ENCODE results near the gene TARBP1. TPM values are rescaled to one million over a fixed set of nuclear protein-coding genes. Genes with fewer than 3 reads are reported as not detected.
A peak's percentile ranks its signal among the peaks of the same experiment; 100 is the strongest.

Gene TARBP1
- total and polyA plus RNA-seq, 2 donors (not counting 1 experiment from before 2014, with no cell fraction given) = 35.4 to 71.5 TPM

GRCh38 chr1:234521836-234522235 lies 42.9 kb upstream of the TARBP1 start:
- H3K4me2 ChIP-seq (replicated peaks; ENCODE audit: low read depth, low read length, poor library complexity, severe bottlenecking) = no peak overlapping the region
- peaks cover 25% of the 10 kb centered on the region for H3K4me1 Mint-ChIP-seq
- H3K79me2 ChIP-seq (ENCODE audit: control insufficient read depth, insufficient read depth, low read length) = no peaks in the 10 kb centered on the region
- H3K9me3 Mint-ChIP-seq (ENCODE audit: insufficient read depth) = no peaks in the 10 kb centered on the region
- no peaks in the 10 kb centered on the region for H3K36me3 ChIP-seq (replicated peaks in 1 of 2; ENCODE audit: control extremely low read depth in 1 of 2, control insufficient read depth in 1 of 2, extremely low read depth in 1 of 2, insufficient read depth in 2 of 2, low read length in 1 of 2)
- no peak overlapping the region for H3K9ac ChIP-seq (ENCODE audit: low read length)
- WGBS (ENCODE audit: insufficient coverage) = 88% methylated on average over 4 of the region's 5 CpGs
- no peak for DNase-seq
- H4K20me1 ChIP-seq (ENCODE audit: control insufficient read depth, insufficient read depth, low read length, poor library complexity, severe bottlenecking) = no peaks in the 10 kb centered on the region
- H3K9me3 ChIP-seq (ENCODE audit: control extremely low read depth in 1 of 3, control insufficient read depth in 2 of 3, insufficient read depth in 1 of 3, low read length in 2 of 3) = no peaks in the 10 kb centered on the region
- ChIA-PET CTCF (interaction anchor here (0.9 kb wide), 2 partner anchors 562 to 607 kb away, joined by 3 to 4 read pairs; partner anchors contain the start of gene TOMM20), POLR2A (interaction anchor here (0.7 kb wide), 1 partner anchor 321 kb away, joined by 5 read pairs; no protein-coding TSS in a partner anchor)
- H3K27ac Mint-ChIP-seq = peak overlapping the region; percentile 47
- no peak overlapping the region for H2AFZ ChIP-seq (ENCODE audit: insufficient read depth, low read depth, low read length, poor library complexity, severe bottlenecking)
- no peaks in the 10 kb centered on the region for H3K27me3 ChIP-seq (replicated peaks in 1 of 4; ENCODE audit: control extremely low read depth in 1 of 4, control insufficient read depth in 3 of 4, insufficient read depth in 4 of 4, low read length in 3 of 4)
- H3K27me3 Mint-ChIP-seq = no peaks in the 10 kb centered on the region
- TF ChIP-seq, protein P1, sequence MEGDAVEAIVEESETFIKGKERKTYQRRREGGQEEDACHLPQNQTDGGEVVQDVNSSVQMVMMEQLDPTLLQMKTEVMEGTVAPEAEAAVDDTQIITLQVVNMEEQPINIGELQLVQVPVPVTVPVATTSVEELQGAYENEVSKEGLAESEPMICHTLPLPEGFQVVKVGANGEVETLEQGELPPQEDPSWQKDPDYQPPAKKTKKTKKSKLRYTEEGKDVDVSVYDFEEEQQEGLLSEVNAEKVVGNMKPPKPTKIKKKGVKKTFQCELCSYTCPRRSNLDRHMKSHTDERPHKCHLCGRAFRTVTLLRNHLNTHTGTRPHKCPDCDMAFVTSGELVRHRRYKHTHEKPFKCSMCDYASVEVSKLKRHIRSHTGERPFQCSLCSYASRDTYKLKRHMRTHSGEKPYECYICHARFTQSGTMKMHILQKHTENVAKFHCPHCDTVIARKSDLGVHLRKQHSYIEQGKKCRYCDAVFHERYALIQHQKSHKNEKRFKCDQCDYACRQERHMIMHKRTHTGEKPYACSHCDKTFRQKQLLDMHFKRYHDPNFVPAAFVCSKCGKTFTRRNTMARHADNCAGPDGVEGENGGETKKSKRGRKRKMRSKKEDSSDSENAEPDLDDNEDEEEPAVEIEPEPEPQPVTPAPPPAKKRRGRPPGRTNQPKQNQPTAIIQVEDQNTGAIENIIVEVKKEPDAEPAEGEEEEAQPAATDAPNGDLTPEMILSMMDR (IDR thresholded peaks at IDR 0.05) = no peak
- no peak for TF ChIP-seq EZH2 (IDR thresholded peaks at IDR 0.05; ENCODE audit: borderline replicate concordance, insufficient read depth, low read depth, low read length, poor library complexity, severe bottlenecking)
- H3K4me1 ChIP-seq (ENCODE audit: control insufficient read depth in 2 of 2, insufficient read depth in 2 of 2, low read length in 2 of 2) = peaks cover 29 to 41% of the 10 kb centered on the region in 2 donors
- no peak for ATAC-seq (ENCODE audit: low read depth)
- intact Hi-C loops (cut with micrococcal nuclease) = loop anchor here (1.0 kb wide), 1 partner anchor 23 kb away; no protein-coding TSS in a partner anchor
- H3K4me3 Mint-ChIP-seq = no peak overlapping the region
- no peak overlapping the region for H3K4me3 ChIP-seq (ENCODE audit: control extremely low read depth in 1 of 5, extremely low read depth in 1 of 5, insufficient read depth in 1 of 5, low read depth in 2 of 5, low read length in 4 of 5)
- H3K27ac ChIP-seq (ENCODE audit: low read length in 2 of 2) = no peak overlapping the region

- peak overlapping the region; percentile 47 for H3K27ac Mint-ChIP-seq
- H3K27me3 Mint-ChIP-seq = no peaks in the 10 kb centered on the region
- Histone ChIP-seq H3K4me1 (ENCODE audit: control insufficient read depth in 2 of 2, insufficient read depth in 2 of 2, low read length in 2 of 2) (peaks cover 29 to 41% of the 10 kb centered on the region in 2 donors), H3K79me2 (ENCODE audit: control insufficient read depth, insufficient read depth, low read length) (no peaks in the 10 kb centered on the region), H3K36me3 (replicated peaks in 1 of 2; ENCODE audit: control extremely low read depth in 1 of 2, control insufficient read depth in 1 of 2, extremely low read depth in 1 of 2, insufficient read depth in 2 of 2, low read length in 1 of 2) (no peaks in the 10 kb centered on the region), H2AFZ (ENCODE audit: insufficient read depth, low read depth, low read length, poor library complexity, severe bottlenecking) (peak overlapping the region; percentile 1), H3K9ac (ENCODE audit: low read length) (no peak overlapping the region), H3K27ac (ENCODE audit: low read length in 2 of 2) (no peak overlapping the region), H3K4me2 (replicated peaks; ENCODE audit: low read depth, low read length, poor library complexity, severe bottlenecking) (no peak overlapping the region), H3K4me3 (ENCODE audit: control extremely low read depth in 1 of 5, extremely low read depth in 1 of 5, insufficient read depth in 1 of 5, low read depth in 2 of 5, low read length in 4 of 5) (no peak overlapping the region), H4K20me1 (ENCODE audit: control insufficient read depth, insufficient read depth, low read length, poor library complexity, severe bottlenecking) (no peaks in the 10 kb centered on the region), H3K9me3 (ENCODE audit: control extremely low read depth in 1 of 3, control insufficient read depth in 2 of 3, insufficient read depth in 1 of 3, low read length in 2 of 3) (no peaks in the 10 kb centered on the region), H3K27me3 (replicated peaks in 1 of 4; ENCODE audit: control extremely low read depth in 1 of 4, control insufficient read depth in 3 of 4, insufficient read depth in 4 of 4, low read length in 3 of 4) (no peaks in the 10 kb centered on the region)
- TF ChIP-seq, protein P1 (IDR thresholded peaks at IDR 0.05) = no peak
- TF ChIP-seq EZH2 (IDR thresholded peaks at IDR 0.05; ENCODE audit: borderline replicate concordance, insufficient read depth, low read depth, low read length, poor library complexity, severe bottlenecking) = no peak
- DNase-seq (no peak), ATAC-seq (ENCODE audit: low read depth) (no peak)
- CTCF ChIA-PET = interaction anchor here (0.9 to 1.0 kb wide), 3 partner anchors 11 to 607 kb away, joined by 3 to 4 read pairs (median 3); partner anchors contain the start of gene TOMM20
- H3K4me1 Mint-ChIP-seq = peaks cover 25% of the 10 kb centered on the region
- 43% methylated on average over 3 of the region's 6 CpGs for WGBS (ENCODE audit: insufficient coverage)
- H3K4me3 Mint-ChIP-seq = no peak overlapping the region
- H3K9me3 Mint-ChIP-seq (ENCODE audit: insufficient read depth) = no peaks in the 10 kb centered on the region
- POLR2A ChIA-PET = no interaction called here
- intact Hi-C loops (cut with micrococcal nuclease) = no loop called here
Measured at GRCh38 chr1:234520908-234521817, 42.2 kb upstream of the TARBP1 start.
